ENCODE results near the gene RFX3. TPM values are rescaled to one million over a fixed set of nuclear protein-coding genes. Genes with fewer than 3 reads are reported as not detected.

RFX3 gene
- total RNA-seq, 1 donor from 2014 or later, result 61.6 TPM

- no peak for DNase-seq
- Mint-ChIP-seq H3K27ac (ENCODE audit: unreplicated experiment) (peak overlapping the region; percentile 84), H3K4me3 (ENCODE audit: unreplicated experiment) (peak overlapping the region; percentile 25), H3K4me1 (ENCODE audit: low read depth, unreplicated experiment) (peaks cover 37% of the 10 kb centered on the region), H3K27me3 (ENCODE audit: unreplicated experiment) (no peaks in the 10 kb centered on the region), H3K36me3 (ENCODE audit: unreplicated experiment) (no peaks in the 10 kb centered on the region), H3K9me3 (ENCODE audit: unreplicated experiment) (no peaks in the 10 kb centered on the region)
- no peak for TF ChIP-seq CTCF (IDR thresholded peaks at IDR 0.05; ENCODE audit: partially characterized antibody, unreplicated experiment)
Observed at GRCh38 chr9:3508521-3509291, 17.1 kb downstream of the RFX3 start.

- H3K36me3 Mint-ChIP-seq (ENCODE audit: unreplicated experiment), result no peaks in the 10 kb centered on the region
- H3K9me3 Mint-ChIP-seq (ENCODE audit: unreplicated experiment), result no peaks in the 10 kb centered on the region
- no peaks in the 10 kb centered on the region for H3K27me3 Mint-ChIP-seq (ENCODE audit: unreplicated experiment)
- H3K27ac Mint-ChIP-seq (ENCODE audit: unreplicated experiment), result peak overlapping the region; percentile 84
- TF ChIP-seq CTCF (IDR thresholded peaks at IDR 0.05; ENCODE audit: partially characterized antibody, unreplicated experiment), result no peak
- DNase-seq, result no peak
- H3K4me3 Mint-ChIP-seq (ENCODE audit: unreplicated experiment), result peak overlapping the region; percentile 25
- H3K4me1 Mint-ChIP-seq (ENCODE audit: low read depth, unreplicated experiment), result peaks cover 32% of the 10 kb centered on the region
Observed at GRCh38 chr9:3508078-3508431, 17.7 kb downstream of the RFX3 start.

GRCh38 chr9:3507395-3508077 is 18.3 kb downstream of the RFX3 start:
- Mint-ChIP-seq H3K4me1 (ENCODE audit: low read depth, unreplicated experiment) (peaks cover 35% of the 10 kb centered on the region), H3K27ac (ENCODE audit: unreplicated experiment) (peak overlapping the region; percentile 84), H3K4me3 (ENCODE audit: unreplicated experiment) (no peak overlapping the region), H3K27me3 (ENCODE audit: unreplicated experiment) (no peaks in the 10 kb centered on the region), H3K9me3 (ENCODE audit: unreplicated experiment) (no peaks in the 10 kb centered on the region), H3K36me3 (ENCODE audit: unreplicated experiment) (no peaks in the 10 kb centered on the region)
- TF ChIP-seq CTCF (IDR thresholded peaks at IDR 0.05; ENCODE audit: partially characterized antibody, unreplicated experiment), result no peak
- no peak for DNase-seq

GRCh38 chr9:3506164-3506563 is 19.6 kb downstream of the RFX3 start:
- no peak overlapping the region for H3K4me3 Mint-ChIP-seq (ENCODE audit: unreplicated experiment)
- TF ChIP-seq CTCF (IDR thresholded peaks at IDR 0.05; ENCODE audit: partially characterized antibody, unreplicated experiment), result no peak
- no peak overlapping the region for H3K27ac Mint-ChIP-seq (ENCODE audit: unreplicated experiment)
- H3K27me3 Mint-ChIP-seq (ENCODE audit: unreplicated experiment), result no peaks in the 10 kb centered on the region
- peaks cover 31% of the 10 kb centered on the region for H3K4me1 Mint-ChIP-seq (ENCODE audit: low read depth, unreplicated experiment)
- H3K36me3 Mint-ChIP-seq (ENCODE audit: unreplicated experiment), result no peaks in the 10 kb centered on the region
- H3K9me3 Mint-ChIP-seq (ENCODE audit: unreplicated experiment), result no peaks in the 10 kb centered on the region
- no peak for DNase-seq

Measured in glutamatergic neuron (in vitro differentiated cells).